Mesothelial cell of epicardium (in vitro differentiated cells): ENCODE results near the gene PPY. TPM values are rescaled to one million over a fixed set of nuclear protein-coding genes. Genes with fewer than 3 reads are reported as not detected.
A peak's percentile ranks its signal among the peaks of the same experiment; 100 is the strongest.
"Not testable (repeated sequence)": the region's sequence is repeated elsewhere in the genome, so short reads cannot be mapped to it uniquely, and the experiment has no call there.

Experiments
- DNase-seq, 2 experiments: peaks; one replicate each; pipeline ENCODE4 v3.0.0; 2021; ENCODE audit warnings: low spot score in 2 of 2; ENCODE audit not compliant: unreplicated experiment in 2 of 2
- H3K27ac Mint-ChIP-seq: 2 replicates; pipeline ENCODE4 v1.8.0; 2021; ENCODE audit warnings: mixed read lengths
- H3K27me3 Mint-ChIP-seq: 2 replicates; pipeline ENCODE4 v1.8.0; 2021; ENCODE audit warnings: low read depth, mixed read lengths
- H3K36me3 Mint-ChIP-seq: 2 replicates; pipeline ENCODE4 v1.8.0; 2021; ENCODE audit warnings: mixed read lengths
- H3K4me1 Mint-ChIP-seq: 2 replicates; pipeline ENCODE4 v1.8.0; 2021; ENCODE audit warnings: mixed read lengths
- H3K4me3 Mint-ChIP-seq: 2 replicates; pipeline ENCODE4 v1.8.0; 2021; ENCODE audit warnings: mild to moderate bottlenecking, moderate library complexity, mixed read lengths
- H3K9me3 Mint-ChIP-seq: 2 replicates; pipeline ENCODE4 v1.8.0; 2021; ENCODE audit warnings: mixed read lengths
- total RNA-seq: library from RNA; stranded (reverse); gene quantifications from 3 replicates; pipeline ENCODE4 v1.2.1, GENCODE V29; 2021
- TF ChIP-seq, protein P1 (sequence below): fragments of 200-600 bp; sonication (generic); IDR thresholded peaks from one replicate; pipeline ENCODE4 v1.5.0; 2021; ENCODE audit warnings: antibody characterized with exemption; ENCODE audit not compliant: unreplicated experiment

The PPY gene
- total RNA-seq, 1 donor from 2014 or later: not detected

DNA sequence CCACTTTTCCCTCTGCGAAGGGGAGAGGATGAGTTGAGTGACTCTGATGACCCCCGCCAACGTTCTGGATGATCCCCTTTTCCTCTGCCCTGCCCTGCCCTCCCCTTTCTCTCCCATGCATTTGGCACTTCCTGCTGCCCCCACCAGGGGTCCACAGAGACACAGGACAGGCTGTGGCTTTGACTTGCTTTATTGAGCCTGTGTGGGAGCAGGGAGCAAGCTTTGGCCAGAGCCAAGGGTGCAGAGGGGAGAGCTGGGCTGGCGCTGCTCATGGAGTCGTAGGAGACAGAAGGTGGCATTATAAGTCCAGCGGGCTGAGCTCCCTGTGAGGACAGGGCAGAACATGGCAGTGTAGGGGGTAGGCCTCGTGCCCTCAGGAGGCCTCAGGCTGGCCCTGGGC is 1.6 kb downstream of the PPY start:
- DNase-seq: peak in 1 of 2 experiments; percentile 66
- Mint-ChIP-seq H3K4me1 (peaks cover 13% of the 10 kb centered on the region), H3K27ac (no peak overlapping the region), H3K27me3 (peaks cover 25% of the 10 kb centered on the region), H3K9me3 (no peaks in the 10 kb centered on the region), H3K36me3 (no peaks in the 10 kb centered on the region), H3K4me3 (no peak overlapping the region)
- TF ChIP-seq, protein P1, sequence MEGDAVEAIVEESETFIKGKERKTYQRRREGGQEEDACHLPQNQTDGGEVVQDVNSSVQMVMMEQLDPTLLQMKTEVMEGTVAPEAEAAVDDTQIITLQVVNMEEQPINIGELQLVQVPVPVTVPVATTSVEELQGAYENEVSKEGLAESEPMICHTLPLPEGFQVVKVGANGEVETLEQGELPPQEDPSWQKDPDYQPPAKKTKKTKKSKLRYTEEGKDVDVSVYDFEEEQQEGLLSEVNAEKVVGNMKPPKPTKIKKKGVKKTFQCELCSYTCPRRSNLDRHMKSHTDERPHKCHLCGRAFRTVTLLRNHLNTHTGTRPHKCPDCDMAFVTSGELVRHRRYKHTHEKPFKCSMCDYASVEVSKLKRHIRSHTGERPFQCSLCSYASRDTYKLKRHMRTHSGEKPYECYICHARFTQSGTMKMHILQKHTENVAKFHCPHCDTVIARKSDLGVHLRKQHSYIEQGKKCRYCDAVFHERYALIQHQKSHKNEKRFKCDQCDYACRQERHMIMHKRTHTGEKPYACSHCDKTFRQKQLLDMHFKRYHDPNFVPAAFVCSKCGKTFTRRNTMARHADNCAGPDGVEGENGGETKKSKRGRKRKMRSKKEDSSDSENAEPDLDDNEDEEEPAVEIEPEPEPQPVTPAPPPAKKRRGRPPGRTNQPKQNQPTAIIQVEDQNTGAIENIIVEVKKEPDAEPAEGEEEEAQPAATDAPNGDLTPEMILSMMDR: peak; percentile 69

DNA sequence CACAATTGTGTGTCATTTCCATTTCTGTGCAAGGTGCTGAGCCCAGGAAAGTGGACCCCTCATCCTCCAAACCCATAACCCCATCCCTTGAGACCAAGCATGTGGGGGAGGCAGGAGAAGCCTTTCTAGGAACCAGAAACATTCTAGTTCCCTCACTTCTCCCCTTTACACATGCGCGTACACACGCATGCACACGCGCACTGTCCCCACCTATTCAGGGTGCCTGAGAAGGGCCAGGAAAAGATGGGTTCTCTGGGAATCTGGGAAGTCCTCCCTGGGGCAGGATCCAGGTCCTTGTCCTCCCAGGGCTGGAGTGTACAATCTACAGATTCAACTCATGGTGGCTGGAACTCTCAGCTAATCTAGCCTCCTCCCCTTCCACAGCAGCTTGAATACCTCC is 2.4 kb downstream of the PPY start:
- no peak for DNase-seq
- peaks cover 25% of the 10 kb centered on the region for H3K27me3 Mint-ChIP-seq
- H3K4me1 Mint-ChIP-seq: peaks cover 7% of the 10 kb centered on the region
- H3K27ac Mint-ChIP-seq: no peak overlapping the region
- H3K9me3 Mint-ChIP-seq: no peaks in the 10 kb centered on the region
- H3K36me3 Mint-ChIP-seq: no peaks in the 10 kb centered on the region
- TF ChIP-seq, protein P1: no peak
- H3K4me3 Mint-ChIP-seq: no peak overlapping the region

DNA sequence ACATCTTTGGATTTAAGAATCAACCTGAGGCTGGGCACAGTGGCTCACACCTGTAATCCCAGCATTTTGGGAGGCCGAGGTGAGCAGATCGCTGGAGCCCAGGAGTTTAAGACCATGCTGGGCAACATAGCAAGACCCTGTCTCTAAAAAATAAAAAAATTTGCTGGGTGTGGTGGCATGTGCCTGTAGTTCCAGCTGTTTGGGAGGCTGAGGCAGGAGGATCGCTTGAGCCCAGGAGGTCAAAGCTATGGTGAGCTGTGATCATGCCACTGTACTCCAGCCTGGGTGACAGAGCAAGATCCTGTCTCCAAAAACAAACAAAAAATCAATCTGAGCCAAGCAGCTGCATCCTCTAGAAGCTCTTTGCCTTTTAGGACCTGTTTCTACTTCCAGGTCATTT is 2.8 kb downstream of the PPY start:
- H3K36me3 Mint-ChIP-seq, H3K4me3 Mint-ChIP-seq, H3K9me3 Mint-ChIP-seq, DNase-seq, H3K4me1 Mint-ChIP-seq, H3K27ac Mint-ChIP-seq: not testable (repeated sequence)
- H3K27me3 Mint-ChIP-seq: peaks cover 25% of the 10 kb centered on the region

DNA sequence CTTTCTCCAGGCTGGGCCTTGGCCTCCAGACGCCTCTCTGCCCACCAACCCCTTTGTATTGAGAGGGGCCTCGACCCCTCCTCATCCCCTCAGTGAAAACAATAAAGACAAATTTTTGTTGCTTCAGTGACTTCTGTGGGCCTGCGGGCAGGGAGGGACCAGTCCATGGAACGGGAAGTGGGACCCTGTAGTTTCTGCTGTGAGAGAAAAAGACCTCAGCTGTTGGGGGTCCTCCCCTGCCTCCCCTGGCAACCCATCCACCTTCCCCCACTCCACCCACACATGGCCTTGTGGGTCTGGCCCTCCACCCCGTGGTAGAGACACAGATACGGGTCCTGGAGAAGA is 3.5 kb downstream of the PPY start:
- peaks cover 3% of the 10 kb centered on the region for H3K4me1 Mint-ChIP-seq
- H3K27ac Mint-ChIP-seq: no peak overlapping the region
- H3K27me3 Mint-ChIP-seq: peaks cover 30% of the 10 kb centered on the region
- TF ChIP-seq, protein P1: no peak
- no peaks in the 10 kb centered on the region for H3K36me3 Mint-ChIP-seq
- H3K9me3 Mint-ChIP-seq: no peaks in the 10 kb centered on the region
- no peak for DNase-seq
- no peak overlapping the region for H3K4me3 Mint-ChIP-seq

DNA sequence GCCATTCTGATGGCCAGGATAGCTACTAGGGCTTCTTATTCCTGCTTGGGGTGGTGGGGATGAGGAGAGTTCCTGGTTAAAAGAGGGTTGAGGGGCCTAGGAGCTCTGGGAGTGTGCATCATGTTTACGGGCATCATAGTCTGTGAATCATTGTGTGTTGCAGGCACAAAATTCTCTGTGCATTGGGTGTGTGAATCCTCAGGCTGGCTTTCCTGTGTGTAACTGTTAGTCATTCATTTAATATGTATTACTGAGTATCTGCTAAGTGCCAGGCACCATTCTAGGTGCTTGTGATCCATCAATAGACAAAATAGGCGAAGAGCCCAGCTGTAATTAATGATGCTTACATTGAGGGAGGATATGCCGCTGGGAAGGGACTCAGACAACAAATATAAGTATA is 5.8 kb downstream of the PPY start:
- no peak overlapping the region for H3K4me3 Mint-ChIP-seq
- no peak overlapping the region for H3K27ac Mint-ChIP-seq
- TF ChIP-seq, protein P1: no peak
- H3K36me3 Mint-ChIP-seq: no peaks in the 10 kb centered on the region
- H3K9me3 Mint-ChIP-seq: no peaks in the 10 kb centered on the region
- H3K27me3 Mint-ChIP-seq: peaks cover 31% of the 10 kb centered on the region
- DNase-seq: no peak
- peaks cover 3% of the 10 kb centered on the region for H3K4me1 Mint-ChIP-seq

DNA sequence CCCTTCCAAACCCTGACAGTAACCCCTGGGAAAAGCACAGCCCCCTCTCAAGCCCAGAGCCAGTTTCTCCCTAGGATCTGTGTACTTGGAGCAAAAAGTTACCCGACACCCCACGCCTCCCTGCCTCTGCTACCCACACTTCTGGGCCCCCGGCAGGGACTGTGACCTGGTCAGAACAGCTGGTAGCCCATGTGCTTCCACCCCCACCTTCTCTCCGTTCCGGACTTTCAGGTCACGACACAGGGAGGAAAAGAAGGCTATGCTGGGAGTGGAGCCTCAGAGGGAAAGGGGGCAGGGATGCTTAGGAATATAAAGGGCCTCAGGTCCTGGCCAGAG is 6.4 kb downstream of the PPY start:
- Mint-ChIP-seq H3K27ac (no peak overlapping the region), H3K4me1 (peaks cover 3% of the 10 kb centered on the region), H3K27me3 (peaks cover 35% of the 10 kb centered on the region), H3K36me3 (no peaks in the 10 kb centered on the region), H3K4me3 (no peak overlapping the region), H3K9me3 (no peaks in the 10 kb centered on the region)
- TF ChIP-seq, protein P1: no peak
- no peak for DNase-seq
